ENCODE measurements around the gene GRHL1. TPM values are rescaled to one million over a fixed set of nuclear protein-coding genes. Genes with fewer than 3 reads are reported as not detected.

The GRHL1 gene
- total RNA-seq, 4 donors from 2014 or later: 0.29 to 1.0 (median 0.75) TPM

DNA sequence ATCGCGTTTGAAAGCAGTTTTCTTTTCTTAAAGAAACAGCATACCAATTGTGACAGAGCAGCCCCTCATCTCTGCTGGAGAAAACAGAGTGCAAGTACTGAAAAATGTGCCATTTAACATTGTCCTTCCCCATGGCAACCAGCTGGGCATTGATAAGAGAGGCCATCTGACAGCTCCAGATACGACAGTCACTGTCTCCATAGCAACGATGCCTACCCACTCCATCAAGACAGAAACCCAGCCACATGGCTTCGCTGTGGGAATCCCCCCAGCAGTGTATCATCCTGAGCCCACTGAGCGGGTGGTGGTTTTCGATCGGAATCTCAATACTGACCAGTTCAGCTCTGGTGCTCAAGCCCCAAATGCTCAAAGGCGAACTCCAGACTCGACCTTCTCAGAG lies 9.5 kb downstream of the GRHL1 start:
- no peak for ATAC-seq

DNA sequence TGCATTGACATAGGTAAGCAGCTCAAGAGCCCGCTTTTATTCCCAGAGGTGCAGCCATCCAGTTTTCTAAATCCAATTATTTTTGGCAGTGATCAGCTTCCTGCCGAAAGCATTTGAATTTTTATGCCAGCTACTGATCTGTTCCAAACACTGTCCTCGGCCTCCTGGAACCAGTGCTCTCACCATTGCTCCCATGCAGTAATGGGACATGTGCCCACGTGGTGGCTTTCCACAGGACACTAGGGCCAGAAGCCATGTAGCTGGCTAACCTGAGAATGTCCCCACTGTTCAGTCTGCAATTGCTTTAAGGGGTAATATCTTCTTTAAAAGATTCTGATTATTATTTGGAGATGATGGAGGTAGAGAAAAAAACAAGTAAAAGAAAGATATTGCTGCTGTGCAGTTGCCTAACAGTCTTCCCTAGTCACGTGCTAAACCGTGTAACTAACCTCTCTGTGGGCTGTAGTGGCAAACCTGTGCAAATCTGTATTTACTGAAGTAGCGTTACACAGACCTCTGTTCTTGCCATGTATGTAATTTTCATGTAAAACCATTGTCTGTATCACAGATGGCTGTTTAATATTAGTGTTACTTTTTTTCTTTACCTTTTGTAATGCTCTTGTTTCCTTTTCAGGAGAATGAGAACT lies 13.0 kb downstream of the GRHL1 start:
- H3K4me3 ChIP-seq: no peak overlapping the region
- no peaks in the 10 kb centered on the region for H3K4me1 ChIP-seq
- no peaks in the 10 kb centered on the region for H3K9me3 ChIP-seq
- intact Hi-C loops (cut with DNase I; ENCODE audit: low total_unique reads) (no loop called here), in situ Hi-C loops (cut with MboI; ENCODE audit: low sequenced_read_pairs in 4 of 4) (no loop called here)
- H3K27me3 ChIP-seq: no peaks in the 10 kb centered on the region
- H3K27ac ChIP-seq: no peak overlapping the region
- ATAC-seq (no peak), DNase-seq (no peak)
- TF ChIP-seq, protein P1, sequence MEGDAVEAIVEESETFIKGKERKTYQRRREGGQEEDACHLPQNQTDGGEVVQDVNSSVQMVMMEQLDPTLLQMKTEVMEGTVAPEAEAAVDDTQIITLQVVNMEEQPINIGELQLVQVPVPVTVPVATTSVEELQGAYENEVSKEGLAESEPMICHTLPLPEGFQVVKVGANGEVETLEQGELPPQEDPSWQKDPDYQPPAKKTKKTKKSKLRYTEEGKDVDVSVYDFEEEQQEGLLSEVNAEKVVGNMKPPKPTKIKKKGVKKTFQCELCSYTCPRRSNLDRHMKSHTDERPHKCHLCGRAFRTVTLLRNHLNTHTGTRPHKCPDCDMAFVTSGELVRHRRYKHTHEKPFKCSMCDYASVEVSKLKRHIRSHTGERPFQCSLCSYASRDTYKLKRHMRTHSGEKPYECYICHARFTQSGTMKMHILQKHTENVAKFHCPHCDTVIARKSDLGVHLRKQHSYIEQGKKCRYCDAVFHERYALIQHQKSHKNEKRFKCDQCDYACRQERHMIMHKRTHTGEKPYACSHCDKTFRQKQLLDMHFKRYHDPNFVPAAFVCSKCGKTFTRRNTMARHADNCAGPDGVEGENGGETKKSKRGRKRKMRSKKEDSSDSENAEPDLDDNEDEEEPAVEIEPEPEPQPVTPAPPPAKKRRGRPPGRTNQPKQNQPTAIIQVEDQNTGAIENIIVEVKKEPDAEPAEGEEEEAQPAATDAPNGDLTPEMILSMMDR (IDR thresholded peaks at IDR 0.05 in 4 of 5, conservative IDR thresholded peaks at IDR 0.05 in 1 of 5): no peak
- TF ChIP-seq POLR2A (IDR thresholded peaks at IDR 0.05): no peak
- no peaks in the 10 kb centered on the region for H3K36me3 ChIP-seq

More for the DNA sequence above, 9.5 kb downstream of the GRHL1 start:
- H3K36me3 ChIP-seq: no peaks in the 10 kb centered on the region
- H3K27me3 ChIP-seq: no peaks in the 10 kb centered on the region
- no peak overlapping the region for H3K4me3 ChIP-seq
- intact Hi-C loops (cut with DNase I; ENCODE audit: low total_unique reads): no loop called here
- no peak overlapping the region for H3K27ac ChIP-seq
- H3K9me3 ChIP-seq: no peaks in the 10 kb centered on the region
- in situ Hi-C loops (cut with MboI; ENCODE audit: low sequenced_read_pairs in 4 of 4): no loop called here
- no peaks in the 10 kb centered on the region for H3K4me1 ChIP-seq
- TF ChIP-seq, protein P1 (IDR thresholded peaks at IDR 0.05 in 4 of 5, conservative IDR thresholded peaks at IDR 0.05 in 1 of 5): no peak
- TF ChIP-seq POLR2A (IDR thresholded peaks at IDR 0.05): no peak
- DNase-seq: no peak

GRCh38 chr2:9965119-9965822 lies 13.8 kb downstream of the GRHL1 start:
- Histone ChIP-seq H3K36me3 (no peaks in the 10 kb centered on the region), H3K4me3 (no peak overlapping the region), H3K27ac (no peak overlapping the region), H3K27me3 (no peaks in the 10 kb centered on the region), H3K4me1 (no peaks in the 10 kb centered on the region), H3K9me3 (no peaks in the 10 kb centered on the region)
- TF ChIP-seq, protein P1 (IDR thresholded peaks at IDR 0.05 in 4 of 5, conservative IDR thresholded peaks at IDR 0.05 in 1 of 5): no peak
- no peak for TF ChIP-seq POLR2A (IDR thresholded peaks at IDR 0.05)
- intact Hi-C loops (cut with DNase I; ENCODE audit: low total_unique reads) (no loop called here), in situ Hi-C loops (cut with MboI; ENCODE audit: low sequenced_read_pairs in 4 of 4) (no loop called here)
- DNase-seq (no peak), ATAC-seq (no peak)

GRCh38 chr2:9966491-9967022 lies 15.1 kb downstream of the GRHL1 start:
- no peak for DNase-seq
- intact Hi-C loops (cut with DNase I; ENCODE audit: low total_unique reads): no loop called here
- in situ Hi-C loops (cut with MboI; ENCODE audit: low sequenced_read_pairs in 4 of 4): no loop called here
- Histone ChIP-seq H3K27me3 (no peaks in the 10 kb centered on the region), H3K9me3 (no peaks in the 10 kb centered on the region), H3K27ac (no peak overlapping the region), H3K4me3 (no peak overlapping the region), H3K4me1 (no peaks in the 10 kb centered on the region), H3K36me3 (no peaks in the 10 kb centered on the region)
- TF ChIP-seq POLR2A (IDR thresholded peaks at IDR 0.05): no peak
- TF ChIP-seq, protein P1 (IDR thresholded peaks at IDR 0.05 in 4 of 5, conservative IDR thresholded peaks at IDR 0.05 in 1 of 5): no peak
- ATAC-seq: no peak
